ENCODE measurements around the gene ENPP3.

The ENPP3 gene

GRCh38 chr6:131733376-131734016 lies 96.4 kb downstream of the ENPP3 start:
- Histone ChIP-seq H3K27ac (no peak overlapping the region), H3K27me3 (no peaks in the 10 kb centered on the region), H3K36me3 (no peaks in the 10 kb centered on the region), H3K9me3 (no peaks in the 10 kb centered on the region), H3K4me3 (ENCODE audit: low read depth in 1 of 2, low read length in 1 of 2) (no peak overlapping the region), H3K4me1 (ENCODE audit: control insufficient read depth in 1 of 2, insufficient read depth in 1 of 2, low read depth in 1 of 2, low read length in 1 of 2) (no peaks in the 10 kb centered on the region)
- no peak for TF ChIP-seq CTCF (IDR thresholded peaks at IDR 0.05)

GRCh38 chr6:131736003-131736596 lies 99.0 kb downstream of the ENPP3 start:
- H3K27me3 ChIP-seq = no peaks in the 10 kb centered on the region
- no peak overlapping the region for H3K27ac ChIP-seq
- H3K36me3 ChIP-seq = no peaks in the 10 kb centered on the region
- H3K9me3 ChIP-seq = no peaks in the 10 kb centered on the region
- H3K4me3 ChIP-seq (ENCODE audit: low read depth in 1 of 2, low read length in 1 of 2) = no peak overlapping the region
- no peaks in the 10 kb centered on the region for H3K4me1 ChIP-seq (ENCODE audit: control insufficient read depth in 1 of 2, insufficient read depth in 1 of 2, low read depth in 1 of 2, low read length in 1 of 2)
- TF ChIP-seq CTCF (IDR thresholded peaks at IDR 0.05) = no peak

- Histone ChIP-seq H3K4me1 (ENCODE audit: control insufficient read depth in 1 of 2, insufficient read depth in 1 of 2, low read depth in 1 of 2, low read length in 1 of 2) (no peaks in the 10 kb centered on the region), H3K9me3 (no peaks in the 10 kb centered on the region), H3K4me3 (ENCODE audit: low read depth in 1 of 2, low read length in 1 of 2) (no peak overlapping the region), H3K36me3 (no peaks in the 10 kb centered on the region), H3K27me3 (no peaks in the 10 kb centered on the region), H3K27ac (no peak overlapping the region)
- TF ChIP-seq CTCF (IDR thresholded peaks at IDR 0.05) = no peak
These were observed 99.7 kb downstream of the ENPP3 start for GRCh38 chr6:131736811-131737210.

- Histone ChIP-seq H3K36me3 (no peaks in the 10 kb centered on the region), H3K4me3 (ENCODE audit: low read depth in 1 of 2, low read length in 1 of 2) (no peak overlapping the region), H3K9me3 (no peaks in the 10 kb centered on the region), H3K27ac (no peak overlapping the region), H3K4me1 (ENCODE audit: control insufficient read depth in 1 of 2, insufficient read depth in 1 of 2, low read depth in 1 of 2, low read length in 1 of 2) (no peaks in the 10 kb centered on the region), H3K27me3 (no peaks in the 10 kb centered on the region)
- TF ChIP-seq CTCF (IDR thresholded peaks at IDR 0.05) = no peak
These were observed 102.0 kb downstream of the ENPP3 start for GRCh38 chr6:131739136-131739535.

GRCh38 chr6:131740161-131740560 lies 103.1 kb downstream of the ENPP3 start:
- Histone ChIP-seq H3K9me3 (no peaks in the 10 kb centered on the region), H3K27ac (no peak overlapping the region), H3K4me3 (ENCODE audit: low read depth in 1 of 2, low read length in 1 of 2) (no peak overlapping the region), H3K27me3 (no peaks in the 10 kb centered on the region), H3K36me3 (no peaks in the 10 kb centered on the region), H3K4me1 (ENCODE audit: control insufficient read depth in 1 of 2, insufficient read depth in 1 of 2, low read depth in 1 of 2, low read length in 1 of 2) (no peaks in the 10 kb centered on the region)
- no peak for TF ChIP-seq CTCF (IDR thresholded peaks at IDR 0.05)

All from neutrophil (primary cell).